ENCODE data around the gene SKAP1. TPM values are rescaled to one million over a fixed set of nuclear protein-coding genes. Genes with fewer than 3 reads are reported as not detected.
"Not testable (repeated sequence)": the region's sequence is repeated elsewhere in the genome, so short reads cannot be mapped to it uniquely, and the experiment has no call there.

SKAP1 gene
- polyA plus RNA-seq, 3 donors, result 0.13 to 1.0 (median 0.52) TPM

DNA sequence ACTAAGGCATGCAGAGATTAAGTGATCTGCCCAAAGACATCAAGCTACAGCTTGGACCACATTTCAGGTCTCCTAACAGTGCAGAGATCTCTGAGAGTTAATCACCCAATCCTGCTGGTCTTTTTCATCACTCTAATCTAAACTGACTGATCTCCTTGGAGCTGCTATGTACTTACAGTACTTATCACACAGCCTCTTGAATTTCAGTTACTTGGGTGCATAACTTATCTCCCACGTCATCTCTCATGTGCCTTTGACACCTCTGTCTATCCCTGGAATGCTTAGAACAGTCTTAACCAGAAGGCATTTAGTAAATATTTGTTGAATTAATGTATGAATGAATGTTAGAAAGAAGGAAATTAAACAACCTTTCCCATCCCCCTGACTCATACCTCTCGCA is 183.4 kb downstream of the SKAP1 start:
- no peaks in the 10 kb centered on the region for H3K36me3 Mint-ChIP-seq
- H3K27me3 ChIP-seq (ENCODE audit: control insufficient read depth in 2 of 2, insufficient read depth in 2 of 2, low read length in 2 of 2), result peaks cover 0 to 2% of the 10 kb centered on the region in 2 donors
- no peaks in the 10 kb centered on the region for H3K36me3 ChIP-seq (replicated peaks in 1 of 2; ENCODE audit: control insufficient read depth in 1 of 2, insufficient read depth in 2 of 2, low read length in 2 of 2)
- H4K20me1 ChIP-seq (ENCODE audit: insufficient read depth, low read length), result no peaks in the 10 kb centered on the region
- DNase-seq, result no peak
- no peak overlapping the region for H3K27ac Mint-ChIP-seq
- no peak overlapping the region for H3K27ac ChIP-seq (ENCODE audit: low read depth in 1 of 2, low read length in 2 of 2)
- 100% methylated on average over 1 of the region's 2 CpGs for WGBS (ENCODE audit: insufficient coverage)
- peaks cover 13% of the 10 kb centered on the region for H3K4me1 Mint-ChIP-seq
- no peak overlapping the region for H3K4me3 Mint-ChIP-seq
- TF ChIP-seq, protein P1, sequence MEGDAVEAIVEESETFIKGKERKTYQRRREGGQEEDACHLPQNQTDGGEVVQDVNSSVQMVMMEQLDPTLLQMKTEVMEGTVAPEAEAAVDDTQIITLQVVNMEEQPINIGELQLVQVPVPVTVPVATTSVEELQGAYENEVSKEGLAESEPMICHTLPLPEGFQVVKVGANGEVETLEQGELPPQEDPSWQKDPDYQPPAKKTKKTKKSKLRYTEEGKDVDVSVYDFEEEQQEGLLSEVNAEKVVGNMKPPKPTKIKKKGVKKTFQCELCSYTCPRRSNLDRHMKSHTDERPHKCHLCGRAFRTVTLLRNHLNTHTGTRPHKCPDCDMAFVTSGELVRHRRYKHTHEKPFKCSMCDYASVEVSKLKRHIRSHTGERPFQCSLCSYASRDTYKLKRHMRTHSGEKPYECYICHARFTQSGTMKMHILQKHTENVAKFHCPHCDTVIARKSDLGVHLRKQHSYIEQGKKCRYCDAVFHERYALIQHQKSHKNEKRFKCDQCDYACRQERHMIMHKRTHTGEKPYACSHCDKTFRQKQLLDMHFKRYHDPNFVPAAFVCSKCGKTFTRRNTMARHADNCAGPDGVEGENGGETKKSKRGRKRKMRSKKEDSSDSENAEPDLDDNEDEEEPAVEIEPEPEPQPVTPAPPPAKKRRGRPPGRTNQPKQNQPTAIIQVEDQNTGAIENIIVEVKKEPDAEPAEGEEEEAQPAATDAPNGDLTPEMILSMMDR (IDR thresholded peaks at IDR 0.05), result no peak
- no peak overlapping the region for H3K4me3 ChIP-seq (replicated peaks in 1 of 3; ENCODE audit: low read depth in 2 of 3, low read length in 3 of 3)
- no peak overlapping the region for H2AFZ ChIP-seq (ENCODE audit: insufficient read depth, low read depth, low read length, poor library complexity, severe bottlenecking)
- peaks cover 5 to 9% of the 10 kb centered on the region in 2 donors for H3K4me1 ChIP-seq (ENCODE audit: control insufficient read depth in 1 of 2, insufficient read depth in 2 of 2, low read length in 2 of 2)
- H3K9me3 ChIP-seq (replicated peaks in 1 of 2; ENCODE audit: control insufficient read depth in 1 of 2, insufficient read depth in 1 of 2, low read length in 2 of 2), result no peaks in the 10 kb centered on the region
- no peaks in the 10 kb centered on the region for H3K9me3 Mint-ChIP-seq
- H3K79me2 ChIP-seq (ENCODE audit: insufficient read depth, low read length), result no peaks in the 10 kb centered on the region
- no peak overlapping the region for H3K4me2 ChIP-seq (replicated peaks; ENCODE audit: extremely low read depth, low read length, poor library complexity, severe bottlenecking)
- intact Hi-C loops (cut with micrococcal nuclease), result no loop called here
- H3K9ac ChIP-seq (ENCODE audit: insufficient read depth, low read length, poor library complexity, severe bottlenecking), result no peak overlapping the region
- H3K27me3 Mint-ChIP-seq (ENCODE audit: low read depth in 3 of 3), result peaks cover 0 to 2% (median 0%) of the 10 kb centered on the region in 3 donors

DNA sequence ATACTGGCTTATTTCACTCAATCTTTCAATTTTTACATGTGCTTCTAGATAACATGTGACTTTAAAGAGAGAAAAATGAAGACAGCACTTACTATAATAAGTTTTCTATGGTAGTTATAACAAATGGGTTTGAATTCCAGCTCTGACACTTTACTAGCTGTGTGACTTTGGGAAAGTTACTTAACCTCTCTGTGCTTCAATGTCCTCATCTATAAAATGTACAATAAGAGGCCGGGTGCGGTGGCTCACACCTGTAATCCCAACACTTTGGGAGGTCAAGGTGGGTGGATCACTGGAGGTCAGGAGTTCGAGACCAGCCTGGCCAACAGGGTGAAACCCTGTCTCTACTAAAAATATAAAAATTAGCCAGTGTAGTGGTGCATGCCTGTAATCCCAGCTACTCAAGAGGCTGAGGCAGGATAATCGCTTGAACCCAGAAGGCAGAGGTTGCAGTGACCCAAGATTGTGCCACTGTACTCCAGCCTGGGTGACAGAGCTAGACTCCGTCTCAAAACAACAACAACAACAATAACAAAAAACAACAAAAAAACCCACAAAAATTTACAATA is 184.5 kb downstream of the SKAP1 start:
- H3K27me3 Mint-ChIP-seq (ENCODE audit: low read depth in 3 of 3); H3K4me3 Mint-ChIP-seq; H3K79me2 ChIP-seq (ENCODE audit: insufficient read depth, low read length); H3K27ac Mint-ChIP-seq; H2AFZ ChIP-seq (ENCODE audit: insufficient read depth, low read depth, low read length, poor library complexity, severe bottlenecking); H3K9ac ChIP-seq (ENCODE audit: insufficient read depth, low read length, poor library complexity, severe bottlenecking); H3K4me2 ChIP-seq (replicated peaks; ENCODE audit: extremely low read depth, low read length, poor library complexity, severe bottlenecking); H3K36me3 Mint-ChIP-seq; H3K36me3 ChIP-seq (replicated peaks in 1 of 2; ENCODE audit: control insufficient read depth in 1 of 2, insufficient read depth in 2 of 2, low read length in 2 of 2); H3K9me3 Mint-ChIP-seq; H4K20me1 ChIP-seq (ENCODE audit: insufficient read depth, low read length); H3K9me3 ChIP-seq (replicated peaks in 1 of 2; ENCODE audit: control insufficient read depth in 1 of 2, insufficient read depth in 1 of 2, low read length in 2 of 2); DNase-seq; H3K27ac ChIP-seq (ENCODE audit: low read depth in 1 of 2, low read length in 2 of 2); H3K4me3 ChIP-seq (replicated peaks in 1 of 3; ENCODE audit: low read depth in 2 of 3, low read length in 3 of 3); H3K27me3 ChIP-seq (ENCODE audit: control insufficient read depth in 2 of 2, insufficient read depth in 2 of 2, low read length in 2 of 2); intact Hi-C loops (cut with micrococcal nuclease): not testable (repeated sequence)
- 90% methylated on average over 2 of the region's 5 CpGs for WGBS (ENCODE audit: insufficient coverage)
- peaks cover 15 to 20% of the 10 kb centered on the region in 2 donors for H3K4me1 ChIP-seq (ENCODE audit: control insufficient read depth in 1 of 2, insufficient read depth in 2 of 2, low read length in 2 of 2)
- peaks cover 23% of the 10 kb centered on the region for H3K4me1 Mint-ChIP-seq
